GM21381 (cell line): ENCODE results near the gene ASIC1.
A peak's percentile ranks its signal among the peaks of the same experiment; 100 is the strongest.

Experiments
- ATAC-seq: cut with Tn5 transposase; IDR thresholded peaks from one replicate; pipeline ENCODE4 v1.9.1; 2021; ENCODE audit warnings: mild to moderate bottlenecking, moderate library complexity; ENCODE audit not compliant: unreplicated experiment

Gene ASIC1

DNA sequence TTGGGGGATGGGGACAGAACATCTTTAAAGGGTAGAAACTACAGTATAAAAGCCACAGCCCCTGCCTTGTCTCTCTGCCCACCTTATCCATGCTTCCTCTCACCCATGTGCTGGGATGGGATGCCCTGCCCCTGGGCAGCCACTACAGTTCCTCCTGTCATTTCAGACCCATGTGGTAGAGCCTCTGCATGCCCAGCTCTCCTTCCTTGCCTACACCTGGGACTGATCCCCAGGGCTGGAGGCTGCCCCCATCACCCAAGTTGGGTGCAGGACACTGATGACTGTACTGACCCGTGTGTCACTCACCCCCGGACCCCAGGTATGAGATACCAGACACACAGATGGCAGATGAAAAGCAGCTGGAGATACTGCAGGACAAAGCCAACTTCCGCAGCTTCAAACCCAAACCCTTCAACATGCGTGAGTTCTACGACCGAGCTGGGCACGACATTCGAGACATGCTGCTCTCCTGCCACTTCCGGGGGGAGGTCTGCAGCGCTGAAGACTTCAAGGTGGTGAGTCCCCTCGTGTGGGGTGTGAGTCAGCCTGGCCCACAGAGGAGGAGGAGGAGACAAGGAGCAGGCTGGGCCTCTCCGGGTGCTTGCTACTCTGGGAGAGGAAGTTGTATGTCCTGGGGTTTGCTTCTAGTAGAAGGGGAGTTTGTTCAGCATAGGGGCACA lies 2.2 kb downstream of the ASIC1 start:
- ATAC-seq, result no peak

DNA sequence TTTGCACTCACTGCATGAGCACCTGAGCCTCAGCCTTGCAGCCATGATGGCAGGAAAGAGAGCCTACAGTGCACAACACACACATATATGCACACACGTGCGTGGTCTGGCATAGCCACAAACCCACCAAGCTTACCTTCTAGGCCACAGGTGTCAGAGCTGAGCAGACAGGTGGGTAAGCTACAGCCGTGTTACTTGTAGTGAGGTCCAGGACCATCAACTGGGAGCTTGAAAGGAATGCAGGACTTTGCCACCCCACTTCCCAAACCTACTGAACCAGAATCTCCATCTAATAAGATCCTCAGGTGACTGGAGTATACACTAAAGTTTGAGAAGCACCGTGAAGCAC lies 2.7 kb downstream of the ASIC1 start:
- ATAC-seq, result no peak

DNA sequence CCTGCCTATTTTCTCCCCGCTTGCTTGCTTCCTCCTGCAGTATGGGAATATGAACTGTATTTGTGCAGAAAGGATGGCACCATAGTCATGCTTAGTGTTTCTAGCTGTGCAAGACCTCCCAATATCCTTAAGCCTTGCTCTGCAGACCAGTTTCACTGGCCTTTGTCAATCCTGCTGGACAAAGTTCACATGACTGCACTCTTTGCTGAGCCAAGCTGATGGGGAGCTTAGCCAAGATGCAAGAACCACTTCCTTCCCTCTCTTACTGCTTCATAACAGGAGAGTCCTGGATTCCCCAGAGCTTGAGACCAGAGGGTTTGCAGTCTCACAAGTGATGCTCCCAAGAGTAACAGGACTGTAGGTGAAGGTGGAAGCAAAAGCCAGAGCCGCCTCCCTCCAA lies 3.8 kb downstream of the ASIC1 start:
- no peak for ATAC-seq

DNA sequence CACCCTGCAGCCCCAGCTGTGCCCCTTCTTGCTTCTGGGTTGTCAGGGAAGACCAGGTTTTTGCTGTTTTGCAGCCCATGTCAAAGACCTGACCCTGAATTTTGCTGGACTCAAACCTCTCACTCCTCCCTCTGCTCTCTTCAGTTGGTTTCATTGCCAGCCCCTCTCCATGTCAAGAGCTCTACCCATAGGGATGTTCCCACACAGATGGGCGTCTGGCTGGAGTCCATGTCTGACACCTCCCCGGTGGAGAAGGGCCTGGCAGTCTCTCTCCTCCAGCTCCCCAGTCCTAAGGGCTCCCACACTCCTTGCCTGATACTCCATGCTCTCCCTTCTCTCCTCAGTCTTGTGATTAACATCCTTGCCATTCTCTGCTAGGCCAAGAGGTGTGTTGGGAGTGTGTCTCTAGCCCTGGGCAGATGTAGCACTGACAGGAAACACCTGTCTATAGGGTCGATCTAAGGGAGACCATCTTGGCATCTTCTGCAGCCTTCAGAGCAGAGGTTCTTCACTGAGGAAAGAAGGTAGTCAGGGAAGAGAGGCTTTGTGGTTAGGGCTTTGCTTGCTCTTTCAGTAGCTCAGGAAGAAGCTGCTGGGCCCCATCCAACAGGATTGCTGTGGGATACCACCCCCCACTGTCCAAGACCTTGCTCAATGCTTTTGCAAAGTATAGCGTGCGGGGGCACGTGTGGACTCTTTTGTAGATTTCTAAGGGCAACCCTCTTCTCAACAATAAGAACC lies 4.7 kb downstream of the ASIC1 start:
- no peak for ATAC-seq

DNA sequence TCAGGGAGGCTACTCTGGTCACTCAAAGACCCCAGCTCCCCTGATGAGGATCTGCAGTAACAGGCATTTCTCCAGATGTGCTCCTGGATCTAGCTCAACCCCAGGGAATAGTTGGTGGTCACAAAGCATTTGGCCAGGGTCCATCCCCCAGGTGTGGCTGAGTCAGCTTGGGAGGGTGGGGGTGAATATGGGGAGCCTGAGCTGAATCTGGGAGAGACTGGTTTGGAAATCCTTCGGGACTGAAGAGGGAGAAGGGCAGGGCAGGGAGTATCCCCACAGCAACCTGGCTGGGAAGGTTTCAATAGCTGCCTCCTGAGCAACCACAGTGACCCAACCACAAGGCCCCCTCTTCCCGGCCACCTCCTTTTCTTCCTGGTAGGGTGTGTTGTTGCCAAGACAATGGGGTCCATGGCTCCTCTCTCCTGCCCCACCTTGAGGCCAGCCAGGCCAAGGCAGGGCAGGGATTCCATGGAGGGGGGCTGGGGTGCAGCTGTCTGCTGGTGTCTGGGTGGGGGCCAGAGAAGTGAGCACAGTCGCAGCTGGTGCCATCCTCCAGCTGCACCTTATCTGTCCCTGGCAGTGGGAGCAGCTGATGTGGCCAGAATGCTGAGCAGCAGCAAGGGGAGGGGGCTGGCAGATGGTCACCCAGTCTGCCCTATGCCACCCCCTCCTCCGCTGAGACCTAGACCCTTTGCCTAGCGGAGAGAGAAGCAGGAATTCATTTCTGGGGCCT lies 5.5 kb downstream of the ASIC1 start:
- ATAC-seq, result no peak

DNA sequence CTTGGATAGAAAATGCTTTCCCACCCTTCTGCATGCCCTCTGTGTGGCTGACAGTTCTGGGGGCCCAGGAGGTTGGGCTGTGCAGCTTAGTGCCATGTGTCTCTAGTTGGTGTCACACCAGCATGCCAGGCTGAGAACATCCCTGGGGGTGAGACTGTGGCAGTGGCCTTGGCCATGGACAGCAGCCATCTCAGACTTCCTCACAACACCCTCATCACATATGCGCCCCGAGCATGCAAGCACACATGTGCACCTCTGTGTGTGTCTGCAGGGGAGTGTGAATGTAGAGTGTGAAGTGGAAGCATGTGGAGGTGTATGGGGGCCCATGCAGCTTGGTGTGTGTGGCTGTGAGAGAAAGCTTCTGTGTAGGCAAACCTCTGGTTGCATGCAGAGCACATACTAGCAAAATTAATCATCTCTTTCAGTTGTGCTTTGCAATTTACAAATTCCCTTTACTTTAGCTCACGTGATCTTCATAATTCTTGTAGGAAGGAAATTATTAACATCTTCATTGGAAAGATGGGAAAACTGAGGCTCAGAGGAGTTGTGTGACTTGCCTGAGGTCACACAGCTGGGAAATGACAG lies 8.4 kb downstream of the ASIC1 start:
- no peak for ATAC-seq

DNA sequence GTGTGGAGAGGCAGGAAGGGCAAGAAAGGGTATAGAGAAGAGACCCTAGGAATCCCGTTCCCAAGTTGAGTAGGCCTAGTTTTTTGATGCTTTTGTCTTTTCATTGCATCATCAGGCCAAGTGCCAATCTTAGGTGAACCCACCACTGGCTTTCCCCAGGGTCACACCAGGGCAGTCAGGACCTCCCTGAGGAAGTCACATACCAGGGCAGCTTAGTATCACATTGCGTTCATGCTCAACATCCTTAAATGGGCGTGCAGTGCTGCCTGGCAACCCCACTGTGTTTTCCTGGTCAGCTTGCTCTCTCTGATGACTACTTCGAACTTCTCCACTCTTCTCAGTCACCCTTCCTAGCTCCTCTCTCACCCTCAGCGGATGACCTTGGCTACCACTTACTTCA lies 9.0 kb downstream of the ASIC1 start:
- no peak for ATAC-seq

DNA sequence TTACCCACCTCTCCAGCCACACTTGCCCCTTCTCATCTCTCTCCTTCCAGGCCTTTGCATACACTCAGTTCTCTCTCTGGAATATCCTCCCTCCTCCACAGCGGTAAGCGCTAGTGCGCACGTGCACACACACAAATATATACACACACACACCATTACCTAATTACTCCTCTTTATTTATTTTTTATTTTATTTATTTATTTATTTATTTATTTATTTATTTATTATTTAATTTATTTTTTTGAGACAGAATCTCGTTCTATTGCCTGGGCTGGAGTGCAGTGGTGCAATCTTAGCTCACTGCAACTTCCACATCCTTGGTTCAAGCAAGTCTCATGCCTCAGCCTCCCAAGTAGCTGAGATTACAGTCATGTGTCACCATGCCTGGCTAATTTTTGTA lies 11.7 kb downstream of the ASIC1 start:
- ATAC-seq, result no peak

DNA sequence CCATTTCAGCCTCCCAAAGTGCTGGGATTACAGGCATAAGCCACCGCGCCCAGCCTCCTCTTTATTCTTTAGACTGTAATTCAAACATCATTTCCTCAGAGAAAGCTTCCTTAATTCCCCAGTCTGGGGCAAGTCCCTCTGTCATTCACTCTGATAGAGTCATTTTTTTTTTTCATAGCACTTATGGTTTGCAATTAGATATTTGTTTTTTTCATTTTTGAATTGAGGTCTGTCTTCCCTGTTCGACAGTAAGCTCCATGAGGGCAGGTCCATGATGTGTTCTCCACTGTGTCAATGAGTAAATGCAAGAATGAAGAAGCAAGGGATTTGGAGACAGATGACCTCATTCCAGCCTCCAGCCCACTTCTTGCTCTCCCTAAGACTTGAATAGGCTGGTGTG lies 12.1 kb downstream of the ASIC1 start:
- no peak for ATAC-seq

DNA sequence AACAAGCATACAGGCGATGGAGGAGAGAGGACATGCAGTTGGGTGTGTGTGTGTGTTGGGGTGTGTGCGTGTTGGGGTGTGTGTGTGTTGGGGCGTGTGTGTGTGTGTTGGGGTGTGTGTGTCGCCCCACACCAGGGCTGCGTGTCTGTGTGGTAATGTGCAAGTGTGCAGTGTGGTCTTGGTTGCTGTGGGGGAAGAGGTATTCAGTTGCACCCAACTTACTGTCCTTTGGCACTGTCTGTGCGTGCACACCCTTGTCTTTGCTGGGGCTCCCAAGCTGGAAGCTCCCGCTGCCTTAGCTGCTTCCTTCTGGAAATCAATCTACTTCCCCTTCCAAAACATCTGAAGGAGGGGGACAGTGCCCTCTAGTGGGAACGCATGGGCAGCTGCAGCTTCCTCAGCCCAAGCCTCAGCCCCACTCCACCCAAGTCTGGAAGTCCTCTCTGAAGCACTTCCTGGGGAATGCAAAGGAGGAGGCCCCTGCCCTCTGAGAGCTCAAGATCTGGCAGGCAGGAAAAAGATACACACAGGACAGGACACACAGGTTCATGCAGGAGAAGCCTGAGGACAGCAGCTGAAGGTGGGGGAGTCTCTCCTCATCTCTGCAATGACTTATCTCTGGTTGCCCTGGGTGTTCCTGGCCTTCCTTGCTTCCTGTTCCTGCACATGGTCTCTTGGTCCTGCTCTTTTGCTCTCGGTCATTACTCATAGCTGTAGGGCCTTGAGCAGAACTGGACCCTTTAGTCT lies 13.1 kb downstream of the ASIC1 start:
- no peak for ATAC-seq

DNA sequence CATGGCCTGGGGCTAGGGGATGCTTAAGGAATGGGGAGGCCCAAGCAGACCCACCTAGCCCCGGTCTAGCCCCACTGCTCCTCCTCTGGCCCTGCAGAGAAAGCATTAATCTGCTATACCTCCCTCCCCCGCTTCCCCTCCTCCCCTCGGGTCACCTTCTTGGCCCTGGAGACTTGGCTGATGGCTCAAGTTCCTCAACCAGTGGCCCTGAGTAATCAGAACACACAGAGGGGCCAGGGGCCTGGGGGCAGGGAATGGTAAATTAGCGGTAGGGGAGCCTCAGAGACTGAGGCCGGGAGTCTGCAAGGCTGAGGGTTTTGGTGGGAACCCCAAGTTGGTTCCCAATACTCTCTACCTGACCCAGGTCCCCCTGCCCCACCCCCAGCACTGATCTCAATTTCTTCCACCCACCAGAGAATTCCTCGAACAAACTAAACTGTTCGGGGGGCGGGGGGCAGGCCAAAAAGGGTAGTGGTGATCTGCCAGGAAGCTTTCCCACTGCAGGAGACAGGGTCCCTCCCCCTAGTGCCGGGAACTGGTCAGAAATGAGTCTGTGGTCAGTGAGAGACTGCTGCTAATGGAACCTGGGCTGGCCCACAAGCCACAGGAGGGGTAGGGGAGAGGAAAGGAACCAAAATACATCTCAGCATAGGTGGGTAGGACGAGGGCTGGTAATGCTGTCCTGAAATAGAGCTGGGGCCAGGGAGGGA lies 15.0 kb downstream of the ASIC1 start:
- no peak for ATAC-seq

DNA sequence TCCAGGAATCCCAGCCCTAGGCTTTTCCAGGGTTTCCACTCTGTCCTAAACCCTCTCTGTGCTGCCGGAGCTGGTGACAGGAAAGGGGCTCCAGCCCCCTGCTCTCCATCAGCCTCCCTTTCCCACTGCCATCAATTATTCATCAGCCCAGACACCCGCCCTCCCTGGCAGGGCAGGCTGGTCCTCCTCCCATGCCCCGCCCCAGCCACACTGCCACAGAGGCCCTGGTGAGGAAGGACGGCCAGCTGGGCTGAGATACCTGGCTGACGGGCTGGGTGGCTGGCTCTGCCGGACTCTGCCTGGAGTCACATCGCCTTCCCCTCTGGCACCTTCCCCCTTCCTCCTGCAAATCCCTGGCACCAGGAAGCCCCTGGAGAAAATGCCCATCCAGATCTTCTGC lies 15.8 kb downstream of the ASIC1 start:
- no peak for ATAC-seq

DNA sequence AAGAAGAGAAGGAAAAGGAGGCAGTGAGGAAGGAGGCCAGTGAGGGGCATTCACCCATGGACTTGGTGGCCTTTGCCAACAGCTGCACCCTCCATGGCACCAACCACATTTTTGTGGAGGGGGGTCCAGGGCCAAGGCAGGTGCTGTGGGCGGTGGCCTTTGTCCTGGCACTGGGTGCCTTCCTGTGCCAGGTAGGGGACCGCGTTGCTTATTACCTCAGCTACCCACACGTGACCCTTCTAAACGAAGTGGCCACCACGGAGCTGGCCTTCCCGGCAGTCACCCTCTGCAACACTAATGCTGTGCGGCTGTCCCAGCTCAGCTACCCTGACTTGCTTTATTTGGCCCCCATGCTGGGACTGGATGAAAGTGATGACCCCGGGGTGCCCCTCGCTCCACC lies 16.3 kb downstream of the ASIC1 start:
- ATAC-seq, result no peak

DNA sequence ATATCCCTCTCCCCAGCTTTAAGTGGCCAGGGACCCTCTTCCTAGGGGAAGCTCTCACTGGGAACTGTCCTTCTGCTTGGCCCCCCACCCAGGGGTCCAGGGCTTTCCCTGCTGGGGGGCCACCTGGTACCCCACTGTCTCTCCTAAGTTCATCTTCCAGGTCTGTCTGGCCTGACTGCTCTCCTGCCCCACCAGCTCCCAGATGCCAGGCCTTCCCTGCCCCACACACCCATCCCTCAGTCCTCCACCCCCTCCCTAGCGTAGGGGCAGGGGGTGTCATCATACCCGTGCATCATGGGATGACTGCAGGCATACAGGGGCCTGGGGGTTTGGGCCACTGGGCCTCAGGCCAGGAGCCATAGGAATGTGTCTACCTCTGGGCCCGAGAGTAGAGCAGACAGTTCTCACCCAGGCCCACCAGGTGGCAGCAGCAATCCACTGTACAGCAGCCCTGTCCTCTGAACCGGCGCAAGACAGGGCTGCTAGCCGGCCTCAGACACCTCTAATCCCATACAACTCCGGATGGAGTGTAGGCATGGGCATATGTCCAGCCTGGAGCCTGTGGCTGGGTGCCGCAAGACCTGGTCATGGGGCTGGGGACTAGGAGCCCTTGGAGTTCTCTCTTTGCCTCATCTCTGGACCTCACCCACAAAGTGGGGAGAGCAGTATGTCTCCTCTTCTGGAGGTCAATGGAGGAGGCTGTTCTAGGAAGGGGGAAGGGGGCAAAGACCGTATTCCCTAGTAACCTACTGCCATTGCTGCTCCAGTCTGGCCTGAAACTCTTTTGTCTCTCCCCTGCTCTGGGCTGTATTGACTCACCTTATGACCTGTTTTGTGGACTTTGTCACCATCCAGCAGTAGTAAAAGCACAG lies 17.8 kb downstream of the ASIC1 start:
- peak; percentile 86 for ATAC-seq

DNA sequence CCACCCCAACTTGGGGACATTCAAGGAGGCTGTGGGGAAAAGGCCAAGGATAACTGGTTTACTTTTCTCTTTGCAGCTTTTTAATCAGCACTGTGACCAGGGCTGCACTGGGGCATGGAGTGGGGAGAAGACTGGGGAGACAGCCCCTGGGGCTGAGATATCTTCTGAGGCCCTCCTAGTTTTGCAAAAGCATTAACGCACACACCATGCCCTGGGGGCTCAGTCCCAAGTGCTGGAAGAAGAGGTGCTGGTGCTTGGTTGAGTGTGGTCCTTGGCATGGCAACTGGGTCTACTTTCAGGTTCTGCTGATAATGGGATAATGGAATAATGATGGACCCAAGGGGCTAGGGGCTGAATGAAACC lies 18.4 kb downstream of the ASIC1 start:
- ATAC-seq, result no peak

DNA sequence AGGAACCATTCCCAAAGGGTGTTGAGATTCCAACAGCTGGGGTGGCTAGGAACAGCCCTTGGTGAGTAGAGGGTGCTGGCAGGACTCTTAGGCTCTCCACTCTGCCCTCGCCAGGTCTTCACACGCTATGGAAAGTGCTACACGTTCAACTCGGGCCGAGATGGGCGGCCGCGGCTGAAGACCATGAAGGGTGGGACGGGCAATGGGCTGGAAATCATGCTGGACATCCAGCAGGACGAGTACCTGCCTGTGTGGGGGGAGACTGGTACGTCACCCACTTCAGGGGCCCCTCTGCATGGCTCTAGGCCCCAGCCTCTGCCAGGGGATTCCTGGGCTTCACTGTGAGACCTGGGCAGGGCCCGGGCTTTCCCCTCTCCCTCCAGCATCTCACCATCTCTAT lies 19.7 kb downstream of the ASIC1 start:
- no peak for ATAC-seq

DNA sequence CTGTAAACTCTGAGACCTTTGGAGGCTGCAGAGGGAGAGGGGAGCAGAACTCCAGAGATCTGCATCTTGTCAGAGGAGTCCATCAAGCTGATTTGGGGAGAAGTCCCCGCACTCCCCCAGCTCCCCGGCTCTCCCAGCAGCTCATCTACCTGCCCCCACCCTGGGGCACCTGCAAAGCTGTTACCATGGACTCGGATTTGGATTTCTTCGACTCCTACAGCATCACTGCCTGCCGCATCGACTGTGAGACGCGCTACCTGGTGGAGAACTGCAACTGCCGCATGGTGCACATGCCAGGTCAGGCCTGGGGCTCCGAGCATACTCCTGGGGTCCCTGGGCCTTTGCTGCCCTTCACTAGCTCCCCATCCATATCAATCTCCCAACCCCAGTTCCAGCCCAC lies 20.9 kb downstream of the ASIC1 start:
- ATAC-seq, result no peak

DNA sequence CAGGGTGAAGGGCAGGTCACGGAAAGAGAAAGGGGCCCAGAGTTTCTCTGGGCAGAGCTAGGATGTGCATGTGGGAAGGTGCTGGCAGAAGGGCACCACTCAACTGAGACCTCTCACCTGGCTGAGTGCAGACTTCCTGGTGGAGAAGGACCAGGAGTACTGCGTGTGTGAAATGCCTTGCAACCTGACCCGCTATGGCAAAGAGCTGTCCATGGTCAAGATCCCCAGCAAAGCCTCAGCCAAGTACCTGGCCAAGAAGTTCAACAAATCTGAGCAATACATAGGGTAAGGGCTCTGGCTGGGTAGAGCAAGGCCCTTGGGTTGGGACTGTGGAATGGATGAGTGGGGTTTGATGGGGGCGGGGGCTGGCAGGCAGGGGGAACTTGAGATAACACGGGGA lies 22.4 kb downstream of the ASIC1 start:
- no peak for ATAC-seq

DNA sequence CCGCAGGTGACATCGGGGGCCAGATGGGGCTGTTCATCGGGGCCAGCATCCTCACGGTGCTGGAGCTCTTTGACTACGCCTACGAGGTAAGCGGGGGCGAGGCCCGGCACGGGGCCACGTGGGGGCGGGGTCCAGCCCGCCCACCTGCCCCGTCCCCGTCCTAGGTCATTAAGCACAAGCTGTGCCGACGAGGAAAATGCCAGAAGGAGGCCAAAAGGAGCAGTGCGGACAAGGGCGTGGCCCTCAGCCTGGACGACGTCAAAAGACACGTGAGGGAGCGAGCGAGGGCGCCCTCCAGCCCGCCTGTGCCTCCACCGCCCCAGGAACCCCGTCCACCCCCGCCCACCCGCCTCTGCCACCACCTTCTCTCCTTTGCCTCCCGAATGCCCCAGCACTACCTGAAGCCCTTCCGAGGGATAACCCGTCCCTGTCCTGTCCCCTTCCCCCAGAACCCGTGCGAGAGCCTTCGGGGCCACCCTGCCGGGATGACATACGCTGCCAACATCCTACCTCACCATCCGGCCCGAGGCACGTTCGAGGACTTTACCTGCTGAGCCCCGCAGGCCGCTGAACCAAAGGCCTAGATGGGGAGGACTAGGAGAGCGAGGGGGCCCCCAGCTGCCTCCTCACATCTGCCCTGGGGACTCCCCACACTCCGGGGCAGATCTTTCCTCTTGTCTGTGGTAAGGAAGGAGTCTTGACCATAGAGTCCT lies 23.9 kb downstream of the ASIC1 start:
- ATAC-seq, result no peak
